GM18909 (cell line): ENCODE results near the gene EVX1.

Experiments used
- ATAC-seq: cut with Tn5 transposase; IDR thresholded peaks from one replicate; pipeline ENCODE4 v1.9.1; 2021; ENCODE audit warnings: mild to moderate bottlenecking; ENCODE audit not compliant: unreplicated experiment, poor library complexity

EVX1 gene

GRCh38 chr7:27248427-27248806, 5.8 kb downstream of the EVX1 start:
- ATAC-seq: no peak

GRCh38 chr7:27248911-27249723, 6.5 kb downstream of the EVX1 start:
- ATAC-seq: no peak

GRCh38 chr7:27249724-27250556, 7.3 kb downstream of the EVX1 start:
- no peak for ATAC-seq

GRCh38 chr7:27250557-27251070, 8.0 kb downstream of the EVX1 start:
- ATAC-seq: no peak

- no peak for ATAC-seq
These were observed 8.6 kb downstream of the EVX1 start for GRCh38 chr7:27251136-27251651.

GRCh38 chr7:27251652-27252590, 9.3 kb downstream of the EVX1 start:
- ATAC-seq: no peak

- ATAC-seq: no peak
These were observed 12.0 kb downstream of the EVX1 start for GRCh38 chr7:27254625-27255024.

GRCh38 chr7:27260211-27260610, 17.6 kb downstream of the EVX1 start:
- ATAC-seq: no peak

- no peak for ATAC-seq
These were observed 19.5 kb downstream of the EVX1 start for GRCh38 chr7:27262121-27262520.

GRCh38 chr7:27263781-27264180, 21.2 kb downstream of the EVX1 start:
- ATAC-seq: no peak

GRCh38 chr7:27269455-27269854, 26.9 kb downstream of the EVX1 start:
- no peak for ATAC-seq

GRCh38 chr7:27271384-27271783, 28.8 kb downstream of the EVX1 start:
- ATAC-seq: no peak

GRCh38 chr7:27277628-27278027, 35.0 kb downstream of the EVX1 start:
- ATAC-seq: no peak

- ATAC-seq: no peak
These were observed 41.0 kb downstream of the EVX1 start for GRCh38 chr7:27283558-27283957.

GRCh38 chr7:27295236-27295635, 52.6 kb downstream of the EVX1 start:
- ATAC-seq: no peak

- no peak for ATAC-seq
These were observed 54.8 kb downstream of the EVX1 start for GRCh38 chr7:27297356-27297755.
